IPS-11a (cell line): ENCODE data around the gene NELFB.

Experiments used
- H3K4me3 ChIP-seq: one replicate; pipeline ENCODE4 v1.5.1; 2013; ENCODE audit warnings: low read depth, low read length, control low read depth

Gene NELFB

DNA sequence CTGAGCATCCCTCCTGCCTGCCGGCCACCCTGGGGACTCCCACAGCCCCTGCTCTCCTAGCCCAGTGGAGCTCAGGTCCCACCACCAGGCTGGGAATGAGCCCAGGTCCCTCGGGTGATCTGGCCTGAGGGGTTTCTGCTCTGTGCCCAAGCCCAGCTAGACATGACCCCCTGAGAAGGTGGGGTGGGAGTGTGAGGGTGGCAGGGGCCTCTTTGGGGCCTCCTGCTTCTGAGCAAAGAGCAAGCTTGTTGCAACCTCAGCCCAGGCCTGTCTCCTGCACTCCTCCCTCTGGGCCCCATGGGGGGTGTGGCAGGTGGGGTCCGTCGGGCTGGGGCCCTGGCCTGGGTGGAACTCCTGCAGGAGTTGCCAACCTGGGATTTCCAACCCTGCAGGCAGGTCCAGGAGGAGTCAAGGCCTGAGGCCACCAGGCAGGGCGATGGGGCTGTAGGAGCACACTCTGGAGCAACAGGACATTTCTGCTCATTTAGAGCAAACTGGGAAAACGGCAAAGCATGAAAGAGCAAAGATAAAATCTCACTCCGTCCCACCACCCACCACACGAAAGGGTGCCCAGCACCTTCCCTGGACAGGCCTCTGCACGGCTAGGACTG lies 58.3 kb downstream of the NELFB start:
- H3K4me3 ChIP-seq = no peak overlapping the region

DNA sequence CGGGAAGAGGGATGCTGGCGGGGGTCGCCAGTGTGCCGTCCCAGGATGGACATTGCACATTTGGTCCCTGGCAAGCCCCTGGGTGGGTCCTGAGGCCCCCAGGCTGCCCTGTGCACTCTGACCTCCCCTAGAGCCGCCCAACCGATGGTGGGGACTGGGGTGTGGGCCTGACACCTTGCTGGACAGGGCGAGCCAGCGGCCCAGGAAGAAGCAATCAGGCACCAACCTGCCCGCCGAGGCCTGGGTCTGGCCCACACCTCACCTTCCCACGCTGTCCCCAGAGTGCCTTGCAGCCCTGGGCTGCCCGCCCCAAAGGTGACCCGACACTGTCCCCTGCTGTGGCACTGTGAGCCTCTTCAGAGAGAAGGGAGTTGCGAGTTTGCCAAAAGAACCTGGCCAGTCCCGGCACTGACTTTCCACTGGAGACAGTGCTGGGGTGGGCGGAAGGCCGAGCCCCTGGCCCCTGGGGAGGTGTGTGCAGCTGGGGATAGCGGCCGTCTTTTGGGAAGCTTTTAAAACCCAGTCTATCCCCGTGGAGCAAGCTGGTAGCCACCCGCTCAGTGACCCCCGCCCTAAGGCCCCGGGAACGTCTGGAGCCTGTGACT lies 58.9 kb downstream of the NELFB start:
- no peak overlapping the region for H3K4me3 ChIP-seq

DNA sequence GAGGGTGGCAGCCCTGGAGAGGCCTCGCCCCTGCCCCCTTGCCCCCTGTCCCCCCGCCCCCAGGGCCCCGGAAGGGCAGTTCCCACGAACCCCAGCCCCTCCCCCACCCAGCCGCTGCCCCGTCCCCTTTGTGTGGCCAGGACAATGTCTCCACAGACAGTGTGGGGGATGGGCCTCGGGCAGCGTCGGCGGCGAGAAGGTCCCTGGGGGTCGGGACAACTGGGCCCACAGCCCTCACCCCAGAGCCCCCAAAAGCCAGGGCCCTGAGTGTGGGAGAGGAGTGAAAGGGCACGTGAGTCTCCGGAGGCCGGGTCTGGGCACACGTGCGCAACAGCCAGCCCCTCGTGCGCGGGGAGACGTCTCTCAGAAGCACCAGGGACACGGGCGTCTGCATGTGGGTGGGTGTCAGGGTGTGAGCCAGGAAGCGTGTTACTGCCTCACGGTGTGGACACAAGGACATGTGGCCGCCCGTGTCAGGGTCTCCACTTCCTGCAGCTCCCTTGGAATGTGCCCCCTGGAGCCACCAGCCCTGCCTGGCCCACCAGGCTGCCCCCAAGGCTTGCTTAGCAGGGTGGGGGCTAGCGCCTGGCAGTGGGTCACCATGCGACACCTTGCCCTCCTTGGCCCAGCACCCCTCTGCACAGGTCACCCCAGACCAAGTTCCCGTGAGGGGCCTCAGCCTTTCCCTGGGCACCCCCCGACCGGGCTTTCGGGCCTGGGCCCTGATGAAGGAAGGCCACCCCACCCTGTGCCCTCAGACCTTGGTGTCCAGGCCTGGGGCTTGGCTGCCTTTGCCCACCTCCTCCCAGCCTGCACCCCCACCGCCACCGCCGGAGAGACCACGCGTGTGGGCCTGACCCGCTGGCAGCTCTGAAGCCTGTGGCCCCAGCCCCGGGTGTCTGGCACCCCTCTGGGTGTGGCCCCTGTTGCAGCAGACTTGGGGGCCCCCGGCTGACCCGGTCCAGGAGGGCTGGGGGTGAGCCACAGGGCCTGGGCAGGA lies 59.7 kb downstream of the NELFB start:
- no peak overlapping the region for H3K4me3 ChIP-seq

DNA sequence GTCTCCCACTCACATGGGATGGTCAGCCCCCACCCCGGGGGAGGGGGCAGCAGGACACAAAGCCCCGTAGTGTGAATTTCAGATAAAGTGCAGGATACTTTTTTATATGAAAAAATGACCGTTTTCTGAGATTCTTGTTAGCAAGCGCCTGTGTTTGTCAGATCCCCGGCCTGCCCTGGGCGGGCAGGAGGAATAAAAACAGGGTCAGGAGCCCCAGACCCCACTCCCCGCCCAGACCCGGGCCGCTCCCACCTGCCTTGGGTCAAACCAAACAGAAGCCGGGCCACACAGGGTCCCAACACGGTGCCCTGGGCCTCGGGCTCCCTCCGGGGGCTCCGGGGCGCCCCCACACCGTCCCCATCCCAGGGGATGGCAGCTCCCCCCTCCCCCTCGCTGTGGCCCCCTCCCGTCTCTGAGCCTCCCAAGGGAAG lies 60.5 kb downstream of the NELFB start:
- H3K4me3 ChIP-seq = no peak overlapping the region

DNA sequence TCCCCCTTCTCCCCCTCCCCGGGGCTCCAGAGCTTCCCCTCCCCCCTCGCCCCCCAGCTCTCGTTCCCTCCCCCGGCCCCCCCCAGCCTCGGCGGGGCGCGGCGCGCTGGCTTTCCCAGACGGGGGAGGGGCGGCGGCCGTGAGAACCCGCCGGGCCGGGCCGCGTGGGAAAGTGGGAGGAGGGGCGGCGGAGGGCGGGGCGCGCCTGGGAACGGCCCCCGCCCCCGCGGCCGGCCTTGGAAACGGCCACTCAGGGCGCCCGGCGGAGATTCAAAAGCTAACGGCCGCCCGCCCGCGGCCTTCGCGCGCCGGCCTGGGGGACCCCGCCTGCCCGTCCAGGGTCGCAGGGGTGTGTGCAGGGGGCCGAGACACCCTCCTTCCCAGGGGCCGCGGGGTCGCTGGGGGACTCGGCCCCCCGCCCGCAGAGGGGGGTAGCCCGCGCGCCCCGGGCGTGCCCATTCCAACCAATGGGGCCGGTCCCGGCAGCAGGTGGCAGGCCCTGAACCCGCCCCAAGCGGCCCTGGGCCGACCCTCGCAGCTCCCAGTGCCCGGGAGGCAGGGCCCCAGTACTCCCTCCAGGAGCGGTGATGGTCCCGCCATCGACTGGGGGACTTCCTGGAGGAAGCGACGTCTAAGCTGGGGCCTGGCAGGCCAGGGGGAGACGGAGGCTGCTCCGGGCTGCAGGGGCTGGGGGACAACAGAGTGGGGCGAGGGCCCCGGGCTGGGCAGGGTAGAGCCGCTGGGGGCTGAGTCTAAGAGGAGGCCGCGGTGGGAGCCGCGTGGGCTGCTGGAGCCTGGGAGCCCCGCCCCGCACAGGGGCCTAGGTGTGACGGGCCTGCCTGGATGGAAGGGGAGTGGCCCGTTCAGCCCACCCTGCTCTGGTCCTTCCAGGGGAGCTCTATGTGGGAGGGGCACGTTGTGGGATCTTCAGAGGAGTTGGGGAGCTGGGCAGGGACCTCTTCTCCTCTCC lies 61.2 kb downstream of the NELFB start:
- no peak overlapping the region for H3K4me3 ChIP-seq

DNA sequence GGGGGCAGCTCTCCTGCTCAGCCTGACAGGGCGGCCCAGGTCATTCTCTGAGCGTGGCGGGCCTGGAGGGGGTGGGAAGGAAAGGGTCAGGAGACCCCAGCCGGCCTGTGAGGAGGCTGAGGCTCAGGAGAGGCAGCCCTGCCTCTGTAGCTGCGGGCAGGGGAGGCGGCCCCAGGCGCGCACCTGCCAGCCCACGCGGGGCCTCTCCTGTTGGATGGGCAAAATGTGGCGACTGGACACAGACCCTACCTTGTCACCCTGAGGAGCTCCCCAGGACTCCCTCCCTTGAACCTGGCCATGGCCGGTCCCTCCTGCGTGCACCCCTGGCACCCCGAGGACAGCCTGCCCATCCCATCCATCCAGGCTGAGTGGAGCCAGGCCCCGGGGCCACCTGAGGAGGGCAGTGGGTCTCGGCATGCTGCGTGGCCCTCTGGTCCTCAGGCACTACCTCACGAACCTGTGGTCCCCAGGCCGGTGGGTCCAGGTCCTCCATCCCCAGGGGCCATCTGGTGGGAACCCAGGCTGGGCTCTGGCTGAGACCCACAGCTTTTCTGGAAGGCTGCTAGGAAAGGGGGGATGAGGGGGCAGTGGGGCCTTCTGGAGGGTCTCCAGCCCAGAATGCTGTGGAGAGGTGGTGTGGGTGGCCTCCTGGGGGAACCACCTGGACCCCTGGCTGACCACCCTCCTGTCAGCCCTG lies 62.0 kb downstream of the NELFB start:
- H3K4me3 ChIP-seq = no peak overlapping the region

DNA sequence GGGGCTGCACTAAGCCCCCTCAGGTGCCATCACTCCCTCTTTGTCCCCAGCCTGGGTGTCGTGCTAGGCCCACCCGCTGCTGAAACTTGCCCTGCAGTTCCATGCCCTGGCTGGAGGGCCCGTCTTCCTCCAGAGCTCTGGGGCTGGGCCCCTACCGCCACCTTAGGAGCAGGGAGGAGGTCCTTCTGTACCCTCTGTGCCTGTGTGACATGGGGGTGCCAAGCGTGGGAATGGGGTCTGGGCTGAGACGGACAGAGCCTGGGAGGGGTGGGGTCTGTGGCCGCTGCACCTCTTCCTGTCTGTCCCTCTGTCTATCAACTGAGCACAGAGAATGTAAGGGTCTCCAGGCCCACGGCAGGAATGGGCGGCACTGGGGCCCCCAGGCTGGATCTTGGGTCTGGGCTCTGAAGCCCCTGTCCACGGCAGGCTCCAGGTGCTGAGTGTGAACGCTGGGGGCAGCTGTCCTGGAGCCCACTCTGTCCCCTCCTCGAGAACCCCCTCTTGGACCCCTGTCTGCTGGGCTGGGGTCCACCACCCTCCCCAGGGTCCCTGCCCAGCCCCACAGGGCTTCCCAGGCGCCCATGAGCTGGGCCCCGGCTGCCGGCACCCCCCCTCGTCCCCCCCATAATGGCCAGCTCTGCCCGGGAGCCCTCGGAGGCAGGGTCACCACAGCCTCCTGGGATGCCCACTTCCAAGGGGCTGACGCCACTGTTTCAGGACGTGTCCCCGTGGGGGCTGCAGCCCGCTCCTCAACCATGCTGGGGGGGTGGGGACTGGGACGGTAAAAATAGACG lies 62.8 kb downstream of the NELFB start:
- H3K4me3 ChIP-seq = no peak overlapping the region

DNA sequence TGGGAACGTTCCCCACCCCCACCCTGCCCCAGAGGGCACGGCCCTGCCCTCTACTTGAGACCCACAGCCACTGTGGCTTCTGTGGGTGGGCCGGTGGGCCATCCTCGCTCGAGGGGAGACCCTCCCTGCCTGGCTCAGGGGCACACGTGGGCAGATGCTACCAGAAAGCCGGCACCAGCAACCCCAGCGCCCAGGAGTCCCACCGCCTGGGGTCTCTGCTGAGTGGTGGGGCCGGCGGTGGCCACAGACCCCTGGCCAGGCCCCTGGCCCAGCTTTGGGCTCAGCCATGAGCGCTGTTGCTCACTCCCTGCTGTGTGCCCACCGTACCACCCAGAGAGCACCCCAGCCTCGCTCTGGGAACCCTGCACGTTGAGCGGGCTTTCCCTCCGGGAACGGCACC lies 63.5 kb downstream of the NELFB start:
- H3K4me3 ChIP-seq = no peak overlapping the region

DNA sequence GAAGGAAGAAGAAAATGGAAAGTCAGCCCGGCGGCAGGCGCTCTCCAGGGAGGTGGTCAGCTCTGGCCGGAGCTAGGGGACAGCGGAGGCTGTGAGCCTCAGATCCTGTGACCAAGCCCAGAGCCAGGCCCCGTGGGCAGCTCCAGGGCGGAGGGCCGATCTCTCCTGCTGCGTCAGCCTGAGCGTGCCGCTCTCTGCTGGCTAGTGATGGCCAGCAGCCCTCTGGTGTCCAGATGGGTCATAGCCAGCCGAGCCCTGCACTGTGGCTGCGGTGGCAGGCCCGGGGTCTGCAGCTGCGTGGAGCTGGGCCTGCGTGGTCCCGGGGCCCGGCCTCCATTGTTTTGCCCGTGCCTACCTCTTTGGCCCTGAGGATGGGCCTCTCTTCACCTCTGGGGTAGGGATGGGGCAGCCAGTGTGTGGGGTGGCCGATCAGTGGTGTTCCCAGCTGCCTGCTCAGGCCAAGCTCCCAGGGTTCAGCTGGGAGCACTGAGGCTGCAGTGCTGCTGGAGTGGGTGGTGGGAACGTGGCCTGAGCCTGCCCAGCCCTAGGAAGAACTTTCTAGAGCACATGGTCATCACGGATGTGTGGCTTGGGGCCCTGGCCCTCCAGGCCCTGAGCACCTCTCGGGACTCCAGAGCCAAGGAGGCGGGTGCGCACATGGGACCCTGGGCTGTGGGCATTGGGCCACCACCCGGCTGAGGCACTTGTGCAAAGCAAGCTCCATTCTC lies 64.0 kb downstream of the NELFB start:
- no peak overlapping the region for H3K4me3 ChIP-seq

DNA sequence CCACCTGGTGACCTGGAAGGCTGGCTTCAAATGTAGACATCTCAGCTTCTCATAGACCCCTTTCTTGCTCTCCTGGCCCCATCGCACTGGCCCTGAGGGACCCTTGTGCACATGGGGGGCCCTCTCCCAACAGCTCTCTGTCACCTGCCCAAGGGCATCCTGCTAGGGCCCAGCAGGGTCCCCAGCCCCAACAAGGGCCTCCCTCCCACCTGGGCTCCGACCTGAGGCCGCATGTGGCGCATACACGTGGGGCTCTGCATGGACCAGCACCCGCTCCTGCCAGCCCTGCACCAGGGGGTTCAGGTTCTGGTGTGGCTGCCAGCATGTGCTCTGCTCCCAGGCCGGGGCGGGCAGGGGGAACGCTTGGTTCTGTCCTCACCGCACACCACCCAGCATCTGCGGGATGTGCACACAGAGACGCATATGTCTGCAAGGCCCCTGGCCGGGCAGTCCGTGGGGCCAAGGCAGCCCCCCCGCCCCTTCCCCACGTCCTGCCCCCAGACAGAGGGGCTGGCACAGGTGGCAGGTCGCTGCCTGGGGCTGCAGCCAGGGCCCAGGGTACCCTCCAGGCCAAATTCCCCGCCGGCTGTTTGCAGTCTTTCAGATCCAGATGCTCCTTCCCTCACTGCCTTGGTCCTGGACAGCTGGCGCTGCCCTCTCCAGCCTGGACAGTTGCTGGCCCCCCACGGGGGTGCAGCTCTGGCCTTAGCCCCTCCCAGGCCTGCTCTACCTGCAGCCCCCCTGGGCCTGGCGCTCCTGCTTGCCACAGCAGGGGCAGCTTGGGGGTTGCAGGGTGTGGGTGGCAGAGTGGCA lies 64.8 kb downstream of the NELFB start:
- H3K4me3 ChIP-seq = no peak overlapping the region

DNA sequence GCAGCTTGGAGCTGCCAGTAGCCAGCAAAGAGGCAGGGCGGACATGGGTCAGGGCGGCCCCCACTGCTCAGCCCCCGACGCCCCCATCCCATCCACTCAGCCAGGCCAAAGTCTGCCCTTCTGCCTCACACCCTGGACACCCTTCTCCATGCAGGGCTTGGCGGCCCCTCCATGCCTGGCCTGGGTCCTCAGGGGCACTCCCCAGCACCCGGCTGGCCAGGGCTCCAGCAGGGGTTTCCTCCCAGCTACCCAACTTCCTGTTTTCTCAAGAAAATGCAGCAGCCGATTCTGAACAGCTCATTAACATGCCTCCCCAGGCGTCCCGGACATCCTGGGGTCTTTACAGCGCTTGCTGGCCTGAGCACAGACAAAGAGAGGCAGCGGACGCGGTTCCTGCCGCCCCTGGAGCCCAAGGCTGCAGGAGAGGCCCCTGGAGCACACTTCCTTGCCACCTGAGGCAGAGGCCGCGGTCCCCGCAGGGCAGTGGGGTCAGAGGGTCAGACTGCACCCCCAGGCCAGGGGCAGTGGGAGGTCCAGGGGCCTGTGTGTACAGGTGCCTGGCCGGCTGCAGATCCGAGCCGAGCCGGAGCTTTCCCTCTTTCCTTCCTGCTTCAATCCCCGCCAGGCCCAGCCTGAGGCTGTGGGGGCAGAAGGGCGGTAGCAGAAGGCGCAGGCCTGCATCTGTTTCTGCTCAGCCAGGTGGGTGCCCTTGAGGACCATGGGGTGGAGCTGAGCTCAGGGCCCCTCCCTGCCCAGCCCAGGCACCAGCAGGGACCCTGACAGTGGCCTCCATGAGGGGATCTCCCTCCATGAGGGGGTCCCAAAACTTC lies 65.6 kb downstream of the NELFB start:
- H3K4me3 ChIP-seq = no peak overlapping the region

DNA sequence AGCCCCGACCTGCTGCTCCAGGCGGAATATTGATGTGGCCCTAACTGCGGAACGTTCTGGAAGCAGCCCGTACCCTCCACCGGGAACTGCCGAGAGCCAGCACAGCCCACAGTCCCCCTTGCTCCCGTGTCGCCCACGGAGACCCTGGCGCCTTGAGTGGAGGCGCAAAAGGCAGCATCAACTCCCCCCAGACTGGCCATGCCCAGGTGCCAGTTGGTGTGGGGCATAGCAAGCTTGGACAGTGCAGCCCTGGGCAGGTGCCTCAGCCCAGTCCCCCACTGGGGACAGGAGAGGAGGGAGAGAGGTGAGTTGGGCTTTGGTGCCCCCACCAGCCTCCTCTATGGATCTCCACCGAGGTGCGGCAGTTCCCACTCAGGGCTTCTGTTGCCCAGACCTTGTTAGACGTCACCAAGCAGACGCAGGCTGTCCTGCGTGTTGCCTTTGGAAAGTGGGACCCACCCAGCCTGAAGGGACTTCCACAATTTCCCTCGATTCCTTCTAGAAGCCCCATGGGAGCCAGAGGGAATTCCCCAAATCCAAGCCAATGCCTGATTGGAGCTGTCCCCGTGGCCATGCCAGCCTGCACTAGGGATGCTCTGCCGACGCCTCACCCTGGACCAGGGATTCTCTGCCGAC lies 66.7 kb downstream of the NELFB start:
- no peak overlapping the region for H3K4me3 ChIP-seq
